ENCODE measurements around the gene DCAF12. TPM values are rescaled to one million over a fixed set of nuclear protein-coding genes. Genes with fewer than 3 reads are reported as not detected.

Gene DCAF12
- total and polyA plus RNA-seq, 2 of the 13 experiments (the other 11 are each of a cell fraction or from before 2014, with no cell fraction given): 26.8 to 37.4 TPM

- TF ChIP-seq, protein P1, sequence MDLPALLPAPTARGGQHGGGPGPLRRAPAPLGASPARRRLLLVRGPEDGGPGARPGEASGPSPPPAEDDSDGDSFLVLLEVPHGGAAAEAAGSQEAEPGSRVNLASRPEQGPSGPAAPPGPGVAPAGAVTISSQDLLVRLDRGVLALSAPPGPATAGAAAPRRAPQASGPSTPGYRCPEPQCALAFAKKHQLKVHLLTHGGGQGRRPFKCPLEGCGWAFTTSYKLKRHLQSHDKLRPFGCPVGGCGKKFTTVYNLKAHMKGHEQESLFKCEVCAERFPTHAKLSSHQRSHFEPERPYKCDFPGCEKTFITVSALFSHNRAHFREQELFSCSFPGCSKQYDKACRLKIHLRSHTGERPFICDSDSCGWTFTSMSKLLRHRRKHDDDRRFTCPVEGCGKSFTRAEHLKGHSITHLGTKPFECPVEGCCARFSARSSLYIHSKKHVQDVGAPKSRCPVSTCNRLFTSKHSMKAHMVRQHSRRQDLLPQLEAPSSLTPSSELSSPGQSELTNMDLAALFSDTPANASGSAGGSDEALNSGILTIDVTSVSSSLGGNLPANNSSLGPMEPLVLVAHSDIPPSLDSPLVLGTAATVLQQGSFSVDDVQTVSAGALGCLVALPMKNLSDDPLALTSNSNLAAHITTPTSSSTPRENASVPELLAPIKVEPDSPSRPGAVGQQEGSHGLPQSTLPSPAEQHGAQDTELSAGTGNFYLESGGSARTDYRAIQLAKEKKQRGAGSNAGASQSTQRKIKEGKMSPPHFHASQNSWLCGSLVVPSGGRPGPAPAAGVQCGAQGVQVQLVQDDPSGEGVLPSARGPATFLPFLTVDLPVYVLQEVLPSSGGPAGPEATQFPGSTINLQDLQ (CRISPR knock-in tag; IDR thresholded peaks at IDR 0.05): no peak
- TF ChIP-seq, protein P2, sequence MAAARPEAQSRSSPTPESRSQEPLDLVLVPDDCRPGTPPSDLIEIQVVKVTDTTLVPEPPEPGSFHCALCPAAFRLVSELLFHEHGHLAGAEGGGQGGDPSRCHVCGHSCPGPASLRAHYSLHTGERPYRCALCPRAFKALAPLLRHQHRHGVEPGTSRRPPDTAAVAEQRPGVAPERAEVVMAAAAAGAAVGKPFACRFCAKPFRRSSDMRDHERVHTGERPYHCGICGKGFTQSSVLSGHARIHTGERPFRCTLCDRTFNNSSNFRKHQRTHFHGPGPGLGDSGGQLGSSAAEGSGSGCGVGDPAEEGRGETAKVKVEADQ (CRISPR knock-in tag; IDR thresholded peaks at IDR 0.05; ENCODE audit: borderline replicate concordance): no peak
- TF ChIP-seq TP53 (CRISPR knock-in tag; conservative IDR thresholded peaks at IDR 0.05) (no peak), THAP7 (CRISPR knock-in tag; IDR thresholded peaks at IDR 0.05) (no peak), ZNF225 (CRISPR knock-in tag; IDR thresholded peaks at IDR 0.05) (no peak), PTBP1 (IDR thresholded peaks at IDR 0.05; ENCODE audit: low read depth, low read length, poor library complexity, severe bottlenecking) (no peak), ZNF280B (CRISPR knock-in tag; IDR thresholded peaks at IDR 0.05; ENCODE audit: borderline replicate concordance) (no peak), NBN (conservative IDR thresholded peaks at IDR 0.05) (no peak), FLYWCH1 (CRISPR knock-in tag; IDR thresholded peaks at IDR 0.05) (no peak), MAFF (IDR thresholded peaks at IDR 0.05; ENCODE audit: low read depth, low read length) (no peak), RBM39 (IDR thresholded peaks at IDR 0.05; ENCODE audit: low read depth, low read length, poor library complexity, severe bottlenecking) (peak; percentile 17), NFATC3 (CRISPR knock-in tag; IDR thresholded peaks at IDR 0.05) (no peak), ZNF468 (CRISPR knock-in tag; IDR thresholded peaks at IDR 0.05) (no peak), ZNF20 (CRISPR knock-in tag; IDR thresholded peaks at IDR 0.05) (no peak), JDP2 (CRISPR knock-in tag; IDR thresholded peaks at IDR 0.05; ENCODE audit: borderline replicate concordance) (no peak; the same call in 1 of the 2 replicates), POLR2AphosphoS2 (IDR thresholded peaks at IDR 0.05; ENCODE audit: low read depth, low read length) (no peak), SSRP1 (CRISPR knock-in tag; IDR thresholded peaks at IDR 0.05) (no peak)
- TF ChIP-seq, protein P3, sequence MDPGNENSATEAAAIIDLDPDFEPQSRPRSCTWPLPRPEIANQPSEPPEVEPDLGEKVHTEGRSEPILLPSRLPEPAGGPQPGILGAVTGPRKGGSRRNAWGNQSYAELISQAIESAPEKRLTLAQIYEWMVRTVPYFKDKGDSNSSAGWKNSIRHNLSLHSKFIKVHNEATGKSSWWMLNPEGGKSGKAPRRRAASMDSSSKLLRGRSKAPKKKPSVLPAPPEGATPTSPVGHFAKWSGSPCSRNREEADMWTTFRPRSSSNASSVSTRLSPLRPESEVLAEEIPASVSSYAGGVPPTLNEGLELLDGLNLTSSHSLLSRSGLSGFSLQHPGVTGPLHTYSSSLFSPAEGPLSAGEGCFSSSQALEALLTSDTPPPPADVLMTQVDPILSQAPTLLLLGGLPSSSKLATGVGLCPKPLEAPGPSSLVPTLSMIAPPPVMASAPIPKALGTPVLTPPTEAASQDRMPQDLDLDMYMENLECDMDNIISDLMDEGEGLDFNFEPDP (CRISPR knock-in tag; conservative IDR thresholded peaks at IDR 0.05): 0 out of 2 replicates have a peak, but pooled peaks have one; percentile 92
- TF ChIP-seq, protein P4, sequence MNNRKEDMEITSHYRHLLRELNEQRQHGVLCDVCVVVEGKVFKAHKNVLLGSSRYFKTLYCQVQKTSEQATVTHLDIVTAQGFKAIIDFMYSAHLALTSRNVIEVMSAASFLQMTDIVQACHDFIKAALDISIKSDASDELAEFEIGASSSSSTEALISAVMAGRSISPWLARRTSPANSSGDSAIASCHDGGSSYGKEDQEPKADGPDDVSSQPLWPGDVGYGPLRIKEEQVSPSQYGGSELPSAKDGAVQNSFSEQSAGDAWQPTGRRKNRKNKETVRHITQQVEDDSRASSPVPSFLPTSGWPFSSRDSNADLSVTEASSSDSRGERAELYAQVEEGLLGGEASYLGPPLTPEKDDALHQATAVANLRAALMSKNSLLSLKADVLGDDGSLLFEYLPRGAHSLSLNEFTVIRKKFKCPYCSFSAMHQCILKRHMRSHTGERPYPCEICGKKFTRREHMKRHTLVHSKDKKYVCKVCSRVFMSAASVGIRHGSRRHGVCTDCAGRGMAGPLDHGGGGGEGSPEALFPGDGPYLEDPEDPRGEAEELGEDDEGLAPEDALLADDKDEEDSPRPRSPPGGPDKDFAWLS (CRISPR knock-in tag; IDR thresholded peaks at IDR 0.05; ENCODE audit: borderline replicate concordance): no peak
These were observed 78.4 kb downstream of the DCAF12 start (continued) for GRCh38 chr9:34047864-34048726.
